ENCODE results near the gene DTX3.
"Not testable (repeated sequence)": the region's sequence is repeated elsewhere in the genome, so short reads cannot be mapped to it uniquely, and the experiment has no call there.

Gene DTX3

DNA sequence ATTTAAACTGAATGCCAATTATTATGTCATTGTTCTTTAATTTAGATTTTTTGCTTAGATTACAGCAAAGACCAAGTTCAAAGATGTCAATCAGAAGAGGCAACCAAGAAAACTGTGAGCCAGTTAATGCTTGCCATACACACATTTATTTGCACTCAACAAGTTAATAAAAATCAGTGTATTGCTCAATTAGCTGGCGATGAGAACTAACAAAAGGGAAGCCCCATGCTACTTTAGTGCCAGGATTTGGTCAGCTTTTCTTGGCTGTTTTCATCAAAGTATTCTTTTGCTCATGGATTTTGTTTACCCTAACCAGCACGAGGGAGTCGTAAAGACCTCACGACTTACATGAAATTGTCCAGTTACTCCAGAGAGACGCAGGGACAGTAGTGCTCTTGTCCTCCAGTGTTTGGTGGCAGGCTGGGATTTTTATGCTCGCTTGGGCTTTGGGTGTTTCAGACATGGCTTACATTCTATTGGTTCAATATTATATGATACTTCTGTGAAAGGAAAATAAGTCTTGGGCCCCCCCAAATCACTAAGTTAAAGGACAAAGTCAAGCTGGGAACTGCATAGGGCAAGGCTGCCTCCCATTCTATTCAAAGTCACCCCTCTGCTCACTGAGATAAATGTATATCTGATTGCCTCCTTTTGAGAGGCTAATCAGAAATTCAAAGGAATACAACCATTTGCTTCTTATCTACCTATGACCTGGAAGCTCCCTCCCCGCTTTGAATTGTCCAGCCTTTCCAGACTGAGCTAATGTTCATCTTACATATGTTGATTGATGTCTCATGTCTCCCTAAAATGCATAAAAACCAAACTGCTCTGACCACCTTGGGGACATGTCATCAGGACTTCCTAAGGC lies 35.8 kb downstream of the DTX3 start:
- Mint-ChIP-seq H3K36me3 (ENCODE audit: low read depth) (no peaks in the 10 kb centered on the region), H3K27me3 (ENCODE audit: low read depth, poor library complexity) (peaks cover 61% of the 10 kb centered on the region), H3K27ac (no peak overlapping the region), H3K9me3 (peaks cover 31% of the 10 kb centered on the region), H3K4me1 (no peaks in the 10 kb centered on the region), H3K4me3 (no peak overlapping the region)
- TF ChIP-seq, protein P1, sequence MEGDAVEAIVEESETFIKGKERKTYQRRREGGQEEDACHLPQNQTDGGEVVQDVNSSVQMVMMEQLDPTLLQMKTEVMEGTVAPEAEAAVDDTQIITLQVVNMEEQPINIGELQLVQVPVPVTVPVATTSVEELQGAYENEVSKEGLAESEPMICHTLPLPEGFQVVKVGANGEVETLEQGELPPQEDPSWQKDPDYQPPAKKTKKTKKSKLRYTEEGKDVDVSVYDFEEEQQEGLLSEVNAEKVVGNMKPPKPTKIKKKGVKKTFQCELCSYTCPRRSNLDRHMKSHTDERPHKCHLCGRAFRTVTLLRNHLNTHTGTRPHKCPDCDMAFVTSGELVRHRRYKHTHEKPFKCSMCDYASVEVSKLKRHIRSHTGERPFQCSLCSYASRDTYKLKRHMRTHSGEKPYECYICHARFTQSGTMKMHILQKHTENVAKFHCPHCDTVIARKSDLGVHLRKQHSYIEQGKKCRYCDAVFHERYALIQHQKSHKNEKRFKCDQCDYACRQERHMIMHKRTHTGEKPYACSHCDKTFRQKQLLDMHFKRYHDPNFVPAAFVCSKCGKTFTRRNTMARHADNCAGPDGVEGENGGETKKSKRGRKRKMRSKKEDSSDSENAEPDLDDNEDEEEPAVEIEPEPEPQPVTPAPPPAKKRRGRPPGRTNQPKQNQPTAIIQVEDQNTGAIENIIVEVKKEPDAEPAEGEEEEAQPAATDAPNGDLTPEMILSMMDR (IDR thresholded peaks at IDR 0.05): no peak
- DNase-seq: no peak

GRCh38 chr12:57641699-57642442 lies 37.2 kb downstream of the DTX3 start:
- TF ChIP-seq, protein P1 (IDR thresholded peaks at IDR 0.05): no peak
- Mint-ChIP-seq H3K27me3 (ENCODE audit: low read depth, poor library complexity) (peaks cover 50% of the 10 kb centered on the region), H3K4me1 (no peaks in the 10 kb centered on the region), H3K4me3 (no peak overlapping the region), H3K27ac (no peak overlapping the region), H3K36me3 (ENCODE audit: low read depth) (no peaks in the 10 kb centered on the region), H3K9me3 (peaks cover 40% of the 10 kb centered on the region)
- DNase-seq: no peak

DNA sequence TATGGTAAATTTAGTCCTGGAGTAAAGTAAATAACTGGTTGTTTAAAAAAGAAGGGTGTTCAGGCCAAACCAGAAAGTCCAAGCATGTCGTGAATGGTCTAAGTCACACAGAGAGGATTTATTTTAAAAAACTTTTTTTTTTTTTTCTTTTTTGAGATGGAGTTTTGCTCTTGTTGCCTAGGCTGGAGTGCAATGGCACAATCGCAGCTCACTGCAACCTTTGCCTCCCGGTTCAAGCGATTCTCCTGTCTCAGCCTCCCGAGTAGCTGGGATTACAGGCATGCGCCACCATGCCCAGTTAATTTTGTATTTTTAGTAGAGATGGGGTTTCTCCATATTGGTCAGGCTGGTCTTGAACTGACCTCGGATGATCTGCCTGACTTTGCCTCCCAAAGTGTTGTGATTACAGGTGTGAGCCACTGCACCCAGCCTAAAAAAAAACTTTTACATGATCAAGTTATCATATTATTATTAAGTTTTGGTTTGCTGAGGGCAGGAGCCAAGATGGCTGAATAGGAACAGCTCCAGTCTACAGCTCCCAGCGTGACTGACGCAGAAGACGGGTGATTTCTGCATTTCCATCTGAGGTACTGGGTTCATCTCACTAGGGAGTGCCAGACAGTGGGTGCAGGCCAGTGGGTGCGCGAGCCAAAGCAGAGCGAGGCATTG lies 41.5 kb downstream of the DTX3 start:
- not testable (repeated sequence) for H3K27ac Mint-ChIP-seq; H3K36me3 Mint-ChIP-seq (ENCODE audit: low read depth); H3K4me1 Mint-ChIP-seq; DNase-seq; H3K4me3 Mint-ChIP-seq
- Mint-ChIP-seq H3K9me3 (peaks cover 44% of the 10 kb centered on the region), H3K27me3 (ENCODE audit: low read depth, poor library complexity) (peaks cover 11% of the 10 kb centered on the region)

- H3K9me3 Mint-ChIP-seq: peaks cover 41% of the 10 kb centered on the region
- H3K27me3 Mint-ChIP-seq (ENCODE audit: low read depth, poor library complexity); H3K4me3 Mint-ChIP-seq; H3K36me3 Mint-ChIP-seq (ENCODE audit: low read depth); H3K4me1 Mint-ChIP-seq; DNase-seq; H3K27ac Mint-ChIP-seq: not testable (repeated sequence)
Measured at GRCh38 chr12:57646659-57647049, 42.0 kb downstream of the DTX3 start.

DNA sequence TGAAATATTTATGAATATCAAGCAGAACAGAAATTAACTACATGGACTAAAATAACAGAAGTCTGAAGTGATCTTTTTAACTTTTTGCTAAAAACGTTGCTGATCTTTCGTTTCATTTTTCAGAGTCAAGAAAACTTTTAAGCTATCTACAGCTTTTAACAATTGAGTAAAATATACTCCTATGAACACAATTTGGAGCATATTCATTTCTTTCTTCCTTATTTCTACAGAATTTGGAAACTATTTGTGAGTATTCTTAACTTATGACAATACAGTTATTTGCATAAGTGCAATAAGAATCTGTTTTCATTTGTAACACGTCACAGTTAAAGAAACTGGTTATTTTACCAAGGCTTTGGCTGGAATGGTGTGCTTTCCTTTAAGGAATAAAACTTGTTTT lies 49.4 kb downstream of the DTX3 start:
- no peak for DNase-seq
- Mint-ChIP-seq H3K4me3 (no peak overlapping the region), H3K27ac (no peak overlapping the region), H3K27me3 (ENCODE audit: low read depth, poor library complexity) (peaks cover 18% of the 10 kb centered on the region), H3K36me3 (ENCODE audit: low read depth) (no peaks in the 10 kb centered on the region), H3K9me3 (peaks cover 59% of the 10 kb centered on the region), H3K4me1 (no peaks in the 10 kb centered on the region)
- TF ChIP-seq, protein P1 (IDR thresholded peaks at IDR 0.05): no peak

DNA sequence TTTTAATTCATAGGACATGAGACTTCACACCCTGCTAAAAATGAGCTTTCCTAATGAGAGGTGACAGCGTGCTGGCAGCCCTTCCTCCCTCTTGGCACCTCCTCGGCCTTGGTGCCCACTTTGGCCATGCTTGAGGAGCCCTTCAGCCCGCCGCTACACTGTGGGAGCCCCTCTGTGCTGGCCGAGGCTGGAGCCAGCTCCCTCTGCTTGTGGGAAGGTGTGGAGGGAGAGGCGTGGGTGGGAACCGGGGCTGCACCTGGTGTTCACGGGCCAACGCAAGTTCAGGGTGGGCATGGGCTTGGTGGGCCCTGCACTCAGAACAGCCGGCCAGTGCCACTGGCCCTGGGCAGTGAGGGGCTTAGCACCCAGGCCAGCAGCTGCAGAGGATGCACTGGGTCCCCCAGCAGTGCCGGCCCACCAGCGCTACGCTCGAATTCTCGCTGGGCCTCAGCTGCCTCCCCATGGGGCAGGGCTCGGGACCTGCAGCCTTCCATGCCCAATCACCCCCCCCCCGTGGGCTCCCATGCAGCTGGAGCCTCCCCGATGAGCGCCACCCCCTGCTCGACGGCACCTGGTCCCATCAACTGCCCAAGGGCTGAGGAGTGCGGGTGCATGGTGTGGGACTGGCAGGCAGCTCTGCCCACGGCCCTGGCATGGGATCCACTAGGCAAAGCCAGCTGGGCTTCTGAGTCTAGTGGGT lies 51.1 kb downstream of the DTX3 start:
- Mint-ChIP-seq H3K9me3 (peaks cover 65% of the 10 kb centered on the region), H3K4me3 (no peak overlapping the region), H3K4me1 (no peaks in the 10 kb centered on the region), H3K27ac (no peak overlapping the region), H3K36me3 (ENCODE audit: low read depth) (no peaks in the 10 kb centered on the region), H3K27me3 (ENCODE audit: low read depth, poor library complexity) (peaks cover 22% of the 10 kb centered on the region)
- no peak for DNase-seq
- TF ChIP-seq, protein P1 (IDR thresholded peaks at IDR 0.05): no peak

DNA sequence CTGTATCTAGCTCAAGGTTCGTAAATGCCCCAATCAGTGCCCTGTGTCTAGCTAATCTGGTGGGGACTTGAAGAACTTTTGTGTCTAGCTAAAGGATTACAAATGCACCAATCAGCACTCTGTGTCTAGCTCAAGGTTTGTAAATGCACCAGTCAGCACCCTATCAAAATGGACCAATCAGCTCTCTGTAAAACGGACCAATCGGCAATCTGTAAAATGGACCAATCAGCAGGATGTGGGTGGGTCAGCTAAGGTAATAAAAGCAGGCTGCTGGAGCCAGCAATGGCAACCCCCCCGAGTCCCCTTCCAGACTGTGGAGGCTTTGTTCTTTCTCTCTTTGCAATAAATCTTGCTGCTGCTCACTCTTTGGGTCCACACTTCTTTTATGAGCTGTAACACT lies 51.8 kb downstream of the DTX3 start:
- Mint-ChIP-seq H3K27me3 (ENCODE audit: low read depth, poor library complexity) (peaks cover 22% of the 10 kb centered on the region), H3K27ac (peak overlapping the region; percentile 91), H3K9me3 (peaks cover 71% of the 10 kb centered on the region)
- H3K4me1 Mint-ChIP-seq; DNase-seq; H3K36me3 Mint-ChIP-seq (ENCODE audit: low read depth); H3K4me3 Mint-ChIP-seq: not testable (repeated sequence)

Measured in nephron progenitor cell (in vitro differentiated cells).